Skeletal muscle satellite cell (primary cell): Measurements from ENCODE around the gene WDR4.
A peak's percentile ranks its signal among the peaks of the same experiment; 100 is the strongest.

Experiments
- H3K27me3 ChIP-seq: 2 replicates; pipeline ENCODE4 v1.7.0; 2013; ENCODE audit warnings: low read length; ENCODE audit not compliant: control insufficient read depth, insufficient read depth
- H3K36me3 ChIP-seq: 2 replicates; pipeline ENCODE4 v1.7.0; 2013; ENCODE audit warnings: mild to moderate bottlenecking, control low read depth, low read length; ENCODE audit not compliant: insufficient read depth
- H3K4me1 ChIP-seq: 2 replicates; pipeline ENCODE4 v1.7.0; 2013; ENCODE audit warnings: low read length; ENCODE audit not compliant: control insufficient read depth, insufficient read depth
- H3K4me2 ChIP-seq: 2 replicates; pipeline ENCODE4 v1.7.0; 2013; ENCODE audit warnings: mild to moderate bottlenecking, low read length
- H3K4me3 ChIP-seq: 2 replicates; pipeline ENCODE4 v1.7.0; 2013; ENCODE audit warnings: low read length
- H3K9ac ChIP-seq: 2 replicates; pipeline ENCODE4 v1.7.0; 2013; ENCODE audit warnings: mild to moderate bottlenecking, low read depth, low read length, moderate library complexity
- H3K9me3 ChIP-seq: replicated peaks from 2 replicates; pipeline ENCODE4 v1.7.0; 2013; ENCODE audit warnings: mild to moderate bottlenecking, control low read depth, low read length

The WDR4 gene

GRCh38 chr21:42873096-42873495 is 6.2 kb downstream of the WDR4 start:
- Histone ChIP-seq H3K4me2 (no peak overlapping the region), H3K9ac (no peak overlapping the region), H3K4me3 (no peak overlapping the region), H3K4me1 (peaks cover 1% of the 10 kb centered on the region), H3K36me3 (peaks cover 48% of the 10 kb centered on the region), H3K27me3 (no peaks in the 10 kb centered on the region), H3K9me3 (no peaks in the 10 kb centered on the region)

DNA sequence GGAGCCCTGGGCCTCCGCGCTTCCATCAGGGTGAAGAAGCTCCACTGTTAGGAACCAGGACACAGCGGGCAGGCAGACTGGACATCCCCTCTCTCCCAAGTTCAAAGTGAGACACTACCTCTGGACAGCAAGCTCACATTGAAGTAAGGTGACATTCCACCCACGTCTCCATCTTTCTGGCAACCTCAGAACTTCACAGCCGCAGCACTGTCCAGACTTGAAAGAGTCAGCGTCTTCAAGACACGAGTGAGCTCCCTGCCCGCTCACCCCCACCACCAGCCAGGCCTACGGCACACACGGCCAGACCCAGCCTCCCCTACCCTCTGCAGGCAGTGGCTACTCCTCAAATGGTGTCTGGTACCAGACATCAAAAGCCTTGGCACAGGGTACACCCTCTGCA is 11.1 kb downstream of the WDR4 start:
- peaks cover 53% of the 10 kb centered on the region for H3K36me3 ChIP-seq
- no peaks in the 10 kb centered on the region for H3K9me3 ChIP-seq
- H3K27me3 ChIP-seq = no peaks in the 10 kb centered on the region
- H3K4me1 ChIP-seq = peaks cover 19% of the 10 kb centered on the region
- no peak overlapping the region for H3K9ac ChIP-seq
- no peak overlapping the region for H3K4me2 ChIP-seq
- H3K4me3 ChIP-seq = no peak overlapping the region

DNA sequence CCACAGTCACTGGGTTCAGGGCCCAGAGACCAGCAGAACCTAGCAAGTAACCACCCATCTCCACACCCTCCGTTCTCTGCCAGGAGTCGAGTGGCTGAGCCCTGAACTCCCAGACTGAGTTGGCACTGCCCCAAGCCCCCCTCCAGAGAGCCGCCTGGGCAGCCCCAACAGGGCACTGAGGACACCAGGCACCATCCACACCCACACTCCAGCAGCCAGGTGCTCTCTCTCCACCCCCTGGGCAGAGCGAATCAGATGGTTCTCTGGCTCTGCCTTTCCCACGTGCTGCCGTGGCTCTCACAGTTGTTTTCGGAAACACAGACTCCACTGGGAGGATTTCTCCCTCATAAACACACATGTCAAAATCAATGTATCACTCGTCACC is 13.6 kb downstream of the WDR4 start:
- Histone ChIP-seq H3K9ac (no peak overlapping the region), H3K36me3 (peaks cover 58% of the 10 kb centered on the region), H3K9me3 (no peaks in the 10 kb centered on the region), H3K4me3 (no peak overlapping the region), H3K4me2 (no peak overlapping the region), H3K4me1 (peaks cover 19% of the 10 kb centered on the region), H3K27me3 (no peaks in the 10 kb centered on the region)

- Histone ChIP-seq H3K9me3 (no peaks in the 10 kb centered on the region), H3K4me3 (no peak overlapping the region), H3K27me3 (no peaks in the 10 kb centered on the region), H3K36me3 (peaks cover 64% of the 10 kb centered on the region), H3K4me2 (peak overlapping the region; percentile 6), H3K9ac (no peak overlapping the region), H3K4me1 (peaks cover 19% of the 10 kb centered on the region)
Measured at GRCh38 chr21:42864815-42865775, 14.2 kb downstream of the WDR4 start.

DNA sequence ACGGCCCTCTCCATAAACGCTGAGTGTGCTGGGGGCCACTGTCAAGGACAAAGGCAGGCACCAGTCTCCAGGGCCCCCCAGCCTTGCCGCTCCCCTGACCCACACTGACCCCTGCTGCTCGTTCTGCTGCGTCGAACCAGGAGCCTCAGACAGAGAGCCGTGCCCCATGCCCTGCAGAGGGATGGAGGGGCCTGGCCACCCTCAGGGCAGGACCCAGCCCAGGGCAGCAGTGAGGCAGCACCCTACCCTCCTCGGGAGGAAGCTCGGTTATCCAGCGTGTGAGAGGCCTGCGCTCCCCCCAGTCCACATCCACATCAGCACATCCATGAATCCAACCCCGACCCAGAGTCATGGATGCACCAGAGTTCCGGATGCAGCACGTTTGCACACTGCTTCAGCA is 15.1 kb downstream of the WDR4 start:
- Histone ChIP-seq H3K36me3 (peaks cover 70% of the 10 kb centered on the region), H3K27me3 (no peaks in the 10 kb centered on the region), H3K9ac (no peak overlapping the region), H3K4me1 (peaks cover 19% of the 10 kb centered on the region), H3K4me2 (no peak overlapping the region), H3K9me3 (no peaks in the 10 kb centered on the region), H3K4me3 (no peak overlapping the region)

GRCh38 chr21:42863504-42863870 is 15.9 kb downstream of the WDR4 start:
- Histone ChIP-seq H3K9me3 (no peaks in the 10 kb centered on the region), H3K4me2 (no peak overlapping the region), H3K4me3 (no peak overlapping the region), H3K27me3 (no peaks in the 10 kb centered on the region), H3K9ac (no peak overlapping the region), H3K4me1 (peaks cover 19% of the 10 kb centered on the region), H3K36me3 (peaks cover 71% of the 10 kb centered on the region)

- Histone ChIP-seq H3K9ac (no peak overlapping the region), H3K4me1 (peaks cover 19% of the 10 kb centered on the region), H3K36me3 (peaks cover 71% of the 10 kb centered on the region), H3K4me3 (no peak overlapping the region), H3K4me2 (no peak overlapping the region), H3K27me3 (no peaks in the 10 kb centered on the region), H3K9me3 (no peaks in the 10 kb centered on the region)
Measured at GRCh38 chr21:42862774-42863503, 16.4 kb downstream of the WDR4 start.

DNA sequence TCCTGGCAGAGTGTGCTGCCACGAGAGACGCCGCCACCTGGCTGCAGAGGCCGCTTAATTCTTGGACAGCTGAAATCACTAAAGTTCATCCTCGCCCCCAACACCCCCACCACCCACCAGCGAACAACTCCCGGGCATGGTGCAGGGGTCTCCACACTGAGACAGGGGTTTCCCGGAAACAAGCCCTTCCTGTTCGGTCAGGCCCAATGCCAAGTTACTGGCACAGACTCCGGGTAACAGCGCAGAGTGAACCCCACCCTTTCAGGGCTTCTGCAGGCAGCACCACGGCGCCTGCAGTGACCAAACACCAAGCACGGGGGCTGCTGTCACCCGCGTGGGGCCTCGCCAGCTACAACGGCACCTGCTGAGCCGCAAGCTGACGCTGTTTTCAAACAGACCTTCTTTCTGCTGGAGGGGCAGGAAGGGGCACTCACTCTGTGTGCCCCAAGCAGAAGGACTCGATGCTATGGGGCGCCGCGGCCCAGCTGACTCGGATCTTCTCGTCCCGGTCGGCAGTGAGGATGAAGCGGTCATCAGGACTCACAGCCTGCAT is 17.4 kb downstream of the WDR4 start:
- H3K4me1 ChIP-seq = peaks cover 19% of the 10 kb centered on the region
- H3K36me3 ChIP-seq = peaks cover 72% of the 10 kb centered on the region
- no peak overlapping the region for H3K9ac ChIP-seq
- no peaks in the 10 kb centered on the region for H3K9me3 ChIP-seq
- no peak overlapping the region for H3K4me3 ChIP-seq
- H3K4me2 ChIP-seq = no peak overlapping the region
- no peaks in the 10 kb centered on the region for H3K27me3 ChIP-seq

- H3K9ac ChIP-seq = no peak overlapping the region
- no peak overlapping the region for H3K4me3 ChIP-seq
- no peaks in the 10 kb centered on the region for H3K9me3 ChIP-seq
- peaks cover 78% of the 10 kb centered on the region for H3K36me3 ChIP-seq
- H3K4me1 ChIP-seq = peaks cover 18% of the 10 kb centered on the region
- H3K4me2 ChIP-seq = no peak overlapping the region
- H3K27me3 ChIP-seq = no peaks in the 10 kb centered on the region
Measured at GRCh38 chr21:42861311-42861847, 18.0 kb downstream of the WDR4 start.

DNA sequence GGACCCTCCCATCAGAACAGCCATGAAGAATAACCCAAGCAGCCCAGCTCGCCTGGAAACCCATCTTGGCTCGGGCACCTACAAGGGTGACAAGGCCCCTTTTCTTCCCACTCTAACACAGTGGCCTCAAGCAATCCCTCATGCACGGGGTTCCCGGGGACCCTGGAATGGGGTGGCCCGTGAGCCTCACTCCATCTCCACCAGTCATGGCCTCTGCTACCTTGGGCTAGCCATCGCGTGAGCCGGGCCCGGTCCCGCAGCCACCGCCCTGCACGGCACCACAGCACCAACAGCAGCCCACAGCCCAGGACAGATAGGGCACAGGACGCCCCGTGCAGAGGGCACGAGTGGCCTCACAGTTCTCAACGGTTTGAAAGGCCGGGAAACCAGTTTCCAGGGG is 19.0 kb downstream of the WDR4 start:
- Histone ChIP-seq H3K4me2 (no peak overlapping the region), H3K36me3 (peaks cover 80% of the 10 kb centered on the region), H3K9me3 (no peaks in the 10 kb centered on the region), H3K4me1 (peaks cover 8% of the 10 kb centered on the region), H3K4me3 (no peak overlapping the region), H3K9ac (no peak overlapping the region), H3K27me3 (no peaks in the 10 kb centered on the region)

DNA sequence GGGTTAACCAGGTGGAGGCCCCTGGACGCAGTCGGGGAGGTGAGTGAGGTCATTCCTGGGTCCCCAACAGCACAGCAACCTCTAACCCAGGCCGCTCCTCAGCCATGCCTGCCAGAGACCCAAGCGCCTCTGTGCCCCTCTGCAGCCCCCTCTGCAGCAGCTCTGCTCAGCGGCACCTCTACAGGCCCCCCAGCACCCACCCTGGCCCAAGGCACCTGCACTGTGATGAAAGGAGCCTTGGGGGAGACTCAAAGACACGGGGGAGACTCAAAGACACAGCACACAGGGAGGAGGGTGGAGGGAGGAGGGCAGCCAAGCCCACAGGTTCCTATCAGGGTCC is 19.5 kb downstream of the WDR4 start:
- Histone ChIP-seq H3K9ac (no peak overlapping the region), H3K4me1 (peaks cover 3% of the 10 kb centered on the region), H3K4me3 (no peak overlapping the region), H3K9me3 (no peaks in the 10 kb centered on the region), H3K4me2 (no peak overlapping the region), H3K27me3 (no peaks in the 10 kb centered on the region), H3K36me3 (peaks cover 83% of the 10 kb centered on the region)
